Cerebellar nuclear complex (tissue), 1 donor: ENCODE results near the gene FCGR1A.
"Not testable (repeated sequence)": the region's sequence is repeated elsewhere in the genome, so short reads cannot be mapped to it uniquely, and the experiment has no call there.

ENCODE experiments used
- DNase-seq, 2 experiments: peaks; one replicate each; lab custom pipeline; 2025; lab: John Stamatoyannopoulos, UW

FCGR1A gene

DNA sequence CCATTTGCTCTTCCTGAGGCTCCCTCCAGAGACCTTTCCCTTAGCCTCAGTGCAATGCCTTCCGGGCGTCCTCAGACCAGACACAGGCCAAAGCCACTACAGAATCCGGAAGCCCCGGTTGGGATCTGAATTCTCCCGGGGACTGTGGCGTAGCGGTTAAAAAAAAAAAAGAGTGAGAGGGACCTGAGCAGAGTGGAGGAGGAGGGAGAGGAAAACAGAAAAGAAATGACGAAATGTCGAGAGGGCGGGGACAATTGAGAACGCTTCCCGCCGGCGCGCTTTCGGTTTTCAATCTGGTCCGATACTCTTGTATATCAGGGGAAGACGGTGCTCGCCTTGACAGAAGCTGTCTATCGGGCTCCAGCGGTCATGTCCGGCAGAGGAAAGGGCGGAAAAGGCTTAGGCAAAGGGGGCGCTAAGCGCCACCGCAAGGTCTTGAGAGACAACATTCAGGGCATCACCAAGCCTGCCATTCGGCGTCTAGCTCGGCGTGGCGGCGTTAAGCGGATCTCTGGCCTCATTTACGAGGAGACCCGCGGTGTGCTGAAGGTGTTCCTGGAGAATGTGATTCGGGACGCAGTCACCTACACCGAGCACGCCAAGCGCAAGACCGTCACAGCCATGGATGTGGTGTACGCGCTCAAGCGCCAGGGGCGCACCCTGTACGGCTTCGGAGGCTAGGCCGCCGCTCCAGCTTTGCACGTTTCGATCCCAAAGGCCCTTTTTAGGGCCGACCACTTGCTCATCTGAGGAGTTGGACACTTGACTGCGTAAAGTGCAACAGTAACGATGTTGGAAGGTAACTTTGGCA, 50.0 kb downstream of the FCGR1A start:
- not testable (repeated sequence) for DNase-seq

GRCh38 chr1:149833144-149833543, 50.6 kb downstream of the FCGR1A start:
- DNase-seq: not testable (repeated sequence)

GRCh38 chr1:149841149-149841548, 58.7 kb downstream of the FCGR1A start:
- DNase-seq: not testable (repeated sequence)
